GM18867 (cell line): ENCODE measurements around the gene PARP8.
"Not testable (repeated sequence)": the region's sequence is repeated elsewhere in the genome, so short reads cannot be mapped to it uniquely, and the experiment has no call there.

Experiments used
- ATAC-seq: cut with Tn5 transposase; IDR thresholded peaks from one replicate; pipeline ENCODE4 v1.9.1; 2021; ENCODE audit warnings: mild to moderate bottlenecking, moderate library complexity; ENCODE audit not compliant: unreplicated experiment

PARP8 gene, protein sequence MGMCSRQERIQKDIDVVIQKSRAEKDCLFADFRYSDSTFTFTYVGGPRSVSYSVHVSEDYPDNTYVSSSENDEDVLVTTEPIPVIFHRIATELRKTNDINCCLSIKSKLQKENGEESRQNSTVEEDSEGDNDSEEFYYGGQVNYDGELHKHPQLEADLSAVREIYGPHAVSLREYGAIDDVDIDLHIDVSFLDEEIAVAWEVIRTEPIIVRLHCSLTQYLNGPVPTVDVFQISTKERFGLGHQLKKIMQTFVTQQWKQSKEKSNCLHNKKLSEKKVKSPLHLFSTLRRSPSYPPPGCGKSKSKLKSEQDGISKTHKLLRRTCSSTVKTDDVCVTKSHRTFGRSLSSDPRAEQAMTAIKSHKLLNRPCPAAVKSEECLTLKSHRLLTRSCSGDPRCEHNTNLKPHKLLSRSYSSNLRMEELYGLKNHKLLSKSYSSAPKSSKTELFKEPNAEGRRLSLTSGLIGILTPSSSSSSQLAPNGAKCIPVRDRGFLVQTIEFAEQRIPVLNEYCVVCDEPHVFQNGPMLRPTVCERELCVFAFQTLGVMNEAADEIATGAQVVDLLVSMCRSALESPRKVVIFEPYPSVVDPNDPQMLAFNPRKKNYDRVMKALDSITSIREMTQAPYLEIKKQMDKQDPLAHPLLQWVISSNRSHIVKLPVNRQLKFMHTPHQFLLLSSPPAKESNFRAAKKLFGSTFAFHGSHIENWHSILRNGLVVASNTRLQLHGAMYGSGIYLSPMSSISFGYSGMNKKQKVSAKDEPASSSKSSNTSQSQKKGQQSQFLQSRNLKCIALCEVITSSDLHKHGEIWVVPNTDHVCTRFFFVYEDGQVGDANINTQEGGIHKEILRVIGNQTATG

DNA sequence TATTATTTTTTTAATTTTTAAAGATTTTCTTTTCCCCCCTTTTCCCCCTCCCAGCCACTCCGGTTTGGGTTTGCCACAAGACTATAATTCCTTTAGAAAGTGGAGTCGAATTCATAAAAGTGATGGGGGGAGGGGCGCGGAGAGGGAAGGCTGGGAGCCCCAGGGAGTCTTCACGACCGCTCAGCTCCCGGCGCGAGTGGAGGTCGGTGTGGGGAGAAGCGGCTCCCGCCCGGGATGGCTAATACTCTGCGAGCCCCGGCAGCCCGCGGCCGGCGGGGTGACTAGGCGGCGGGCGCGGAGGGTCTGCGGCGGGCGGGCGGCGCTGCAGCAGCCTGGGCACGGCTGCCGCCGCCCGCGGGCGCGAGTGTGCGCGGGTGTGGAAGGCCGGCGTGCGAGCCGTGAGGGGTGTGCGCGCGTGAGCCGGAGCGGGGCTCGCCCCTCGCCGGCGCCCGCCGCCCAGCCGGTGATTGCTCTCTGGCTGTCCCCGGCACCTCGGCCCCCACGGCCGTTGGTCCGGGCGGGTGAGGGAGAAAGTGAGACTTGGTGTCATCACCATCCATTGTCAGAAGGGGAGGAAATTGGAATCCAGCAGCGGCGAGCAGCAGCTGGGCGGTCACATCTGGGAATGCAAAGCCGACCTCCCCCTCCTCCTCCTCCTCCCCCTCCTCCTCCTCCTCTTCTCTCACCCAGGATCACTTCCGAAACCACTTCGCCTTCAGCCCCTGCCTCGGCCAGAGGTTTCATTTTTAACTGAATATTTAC is at the start of gene PARP8:
PARP8 (plus strand) TSS at position 377 of the 762 bp plus-strand sequence. CDS start 459 bp downstream, outside the sequence.
- peak; percentile 58 for ATAC-seq

DNA sequence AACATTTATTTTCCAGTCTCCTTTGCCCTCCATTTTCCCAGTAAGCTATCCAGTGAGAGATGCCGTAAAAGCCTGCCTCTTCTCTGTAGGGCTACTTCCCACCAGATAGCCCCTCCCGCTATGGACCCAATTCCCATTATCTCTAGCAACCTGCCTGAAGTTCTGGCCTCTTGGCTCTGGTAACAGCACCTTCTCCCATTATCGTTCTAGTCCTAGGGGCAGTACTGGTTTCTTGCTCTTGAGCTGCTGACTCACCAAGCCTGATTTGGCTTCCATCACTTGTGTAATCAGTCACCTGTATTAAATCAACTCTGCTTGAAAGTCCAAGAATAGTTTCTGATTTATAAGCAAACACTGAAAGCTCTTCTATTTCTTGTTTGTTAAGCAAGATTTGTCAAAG is 42.8 kb upstream of the PARP8 start:
- ATAC-seq = no peak

DNA sequence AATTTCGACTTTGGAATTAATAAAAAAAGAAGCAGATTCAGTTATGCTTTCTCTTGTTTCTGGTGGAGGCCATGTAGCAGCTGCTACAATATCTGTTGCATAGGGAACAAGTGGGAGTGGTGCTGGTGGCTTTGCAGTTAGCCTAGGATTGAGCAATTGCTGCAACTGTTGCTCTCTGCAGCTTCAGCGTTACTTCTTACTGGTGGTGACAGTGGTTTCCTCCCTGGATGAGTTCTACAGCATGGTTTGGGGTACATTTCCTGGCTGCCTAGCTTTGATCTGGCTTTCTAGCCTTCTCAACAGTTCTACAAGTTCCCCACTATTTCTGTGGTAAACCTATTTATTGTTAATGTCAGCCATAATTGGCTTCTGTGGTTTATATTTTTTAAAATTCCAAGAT is 31.6 kb upstream of the PARP8 start:
- ATAC-seq = not testable (repeated sequence)

DNA sequence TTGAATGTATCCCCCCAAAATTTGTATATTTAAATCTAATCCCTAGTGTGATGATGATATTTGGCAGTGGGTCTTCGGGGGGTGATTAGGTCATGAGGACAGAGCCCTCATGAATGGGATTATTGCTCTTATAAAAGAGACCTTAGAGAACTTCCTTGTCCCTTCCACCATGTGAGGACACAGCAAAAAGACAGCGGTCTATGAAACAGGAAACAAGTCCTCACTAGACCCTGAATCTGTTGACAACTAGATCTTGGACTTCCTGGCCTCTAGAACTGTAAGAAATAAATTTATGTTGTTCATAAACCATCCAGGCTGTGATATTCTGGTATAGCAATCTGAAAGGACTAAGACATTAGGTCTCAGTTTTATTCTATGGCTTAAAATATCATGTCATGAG is 28.9 kb upstream of the PARP8 start:
- ATAC-seq = not testable (repeated sequence)

DNA sequence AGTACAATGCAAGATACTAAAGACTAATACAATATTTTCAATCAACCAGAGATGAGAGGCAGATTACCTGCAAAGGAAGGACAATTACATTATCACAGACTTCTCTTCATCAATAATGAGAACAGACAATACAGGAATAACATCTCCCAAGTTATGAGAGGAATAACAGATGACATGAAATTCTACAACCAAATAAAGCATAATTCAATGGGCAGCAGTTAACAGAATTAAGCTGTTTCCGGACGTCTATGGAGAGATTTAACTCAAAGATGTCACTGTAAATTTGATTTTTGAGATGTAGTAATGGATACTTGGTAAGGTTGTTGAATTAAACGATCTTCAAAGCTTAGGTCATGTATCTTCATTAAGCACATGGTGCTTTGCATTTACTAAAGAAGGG is 19.8 kb upstream of the PARP8 start:
- ATAC-seq = no peak

DNA sequence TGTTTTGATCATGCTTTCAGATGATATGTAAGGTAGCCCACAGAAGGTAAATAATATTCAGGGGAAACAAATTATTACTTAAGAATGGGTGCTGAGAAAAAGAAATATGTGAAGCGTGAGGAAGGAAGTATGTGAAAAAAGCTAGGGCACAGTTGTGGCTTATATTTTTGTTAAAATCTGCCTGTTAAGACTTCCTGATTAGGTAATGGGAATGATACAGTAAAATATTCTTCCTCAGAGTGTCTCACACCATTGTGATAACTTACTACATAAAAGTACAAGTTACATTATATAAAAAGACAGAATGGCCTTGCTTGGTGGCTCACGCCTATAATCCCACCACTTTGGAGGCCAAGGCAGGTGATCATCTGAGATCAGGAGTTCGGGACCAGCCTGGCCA is 18.7 kb upstream of the PARP8 start:
- ATAC-seq = no peak

DNA sequence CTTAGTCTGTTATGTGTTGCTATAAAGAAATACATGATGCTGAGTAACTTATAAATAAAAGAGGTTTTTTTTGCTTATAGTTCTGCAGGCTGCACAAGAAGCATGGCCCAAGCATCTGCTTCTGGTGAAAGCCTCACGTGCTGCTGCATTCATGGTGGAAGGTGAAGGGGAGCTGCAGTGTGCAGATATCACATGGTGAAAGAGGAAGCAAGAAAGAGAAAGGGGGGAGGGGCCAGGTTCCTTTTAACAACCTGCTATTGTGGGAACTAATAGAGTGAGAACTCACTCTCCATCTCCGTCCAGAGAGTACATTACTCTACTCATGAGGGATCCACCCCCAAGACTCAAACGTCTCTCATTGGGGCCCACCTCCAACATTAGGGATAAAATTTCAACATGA is 12.5 kb upstream of the PARP8 start:
- ATAC-seq = peak; percentile 100

DNA sequence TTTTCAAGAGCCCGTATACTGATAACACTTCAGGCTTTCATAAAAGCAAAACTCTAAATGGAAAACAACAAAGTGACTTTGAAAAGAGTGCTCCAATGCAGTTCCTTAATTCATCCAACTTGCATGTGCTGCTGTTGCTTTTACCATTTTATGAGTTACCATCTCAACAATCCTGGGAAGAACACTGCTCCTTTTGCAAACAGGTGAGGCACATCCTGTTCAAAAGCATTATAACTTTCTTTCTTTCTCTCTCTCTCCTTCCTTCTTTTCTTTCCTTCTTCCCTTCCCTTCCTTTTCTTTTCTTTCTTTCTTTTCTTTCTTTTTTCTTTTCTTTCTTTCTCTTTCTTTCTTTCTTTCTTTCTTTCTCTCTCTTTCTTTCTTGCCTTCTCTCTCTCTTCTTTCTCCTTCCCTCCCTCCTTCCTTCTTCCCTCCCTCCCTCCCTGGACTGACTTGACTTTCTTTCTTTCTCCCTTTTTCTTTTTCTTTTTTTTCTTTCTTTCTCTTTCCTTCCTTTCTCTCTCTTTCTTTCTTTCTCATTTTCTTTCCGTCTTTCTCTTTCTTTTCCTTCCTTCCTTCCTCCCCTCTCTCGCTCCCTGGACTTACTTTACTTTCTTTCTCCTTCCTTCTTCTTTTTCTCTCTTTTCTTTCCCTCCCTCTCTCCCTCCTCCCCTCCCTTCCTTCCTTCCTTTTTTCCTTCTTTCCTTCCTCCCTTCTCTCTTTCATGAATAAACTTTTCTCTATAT is 11.2 kb upstream of the PARP8 start:
- ATAC-seq = no peak

DNA sequence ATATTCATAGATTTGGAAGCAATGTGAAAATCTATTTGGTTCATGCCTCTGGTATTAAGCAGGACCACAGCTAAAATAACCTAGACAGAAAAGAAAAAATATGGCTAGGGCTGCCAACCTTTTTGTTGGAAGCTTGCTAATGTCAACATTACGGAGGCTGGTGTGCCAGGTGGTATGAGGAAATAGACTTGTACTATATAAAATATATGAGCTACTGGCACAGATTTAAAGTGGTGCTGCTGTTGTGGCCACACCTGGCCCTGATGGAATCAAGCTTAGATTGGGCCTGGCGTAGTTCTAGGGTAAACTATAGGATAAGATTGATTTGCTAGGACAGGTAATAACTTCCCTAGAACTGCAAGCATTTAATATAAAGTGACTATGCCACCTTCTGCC is 10.6 kb upstream of the PARP8 start:
- ATAC-seq = no peak

DNA sequence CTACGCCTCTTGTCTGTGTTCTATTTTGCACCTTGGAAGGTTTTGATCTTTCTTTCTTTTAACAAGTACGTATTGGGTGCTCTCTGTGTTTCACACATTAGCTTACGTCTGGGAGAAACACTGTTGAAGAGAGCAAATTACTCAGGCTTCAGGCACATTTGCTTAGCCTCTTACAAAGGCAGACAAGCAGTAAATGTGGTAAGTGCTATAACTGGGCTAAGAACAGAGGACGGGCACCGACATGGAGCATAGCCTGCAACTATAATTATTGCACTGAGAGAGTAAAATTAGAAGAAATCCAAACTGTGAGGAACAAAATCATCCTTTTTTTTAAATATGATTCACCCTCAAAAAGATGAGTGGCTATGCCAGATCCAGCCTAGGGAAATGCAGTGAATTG is 9.4 kb upstream of the PARP8 start:
- ATAC-seq = no peak

DNA sequence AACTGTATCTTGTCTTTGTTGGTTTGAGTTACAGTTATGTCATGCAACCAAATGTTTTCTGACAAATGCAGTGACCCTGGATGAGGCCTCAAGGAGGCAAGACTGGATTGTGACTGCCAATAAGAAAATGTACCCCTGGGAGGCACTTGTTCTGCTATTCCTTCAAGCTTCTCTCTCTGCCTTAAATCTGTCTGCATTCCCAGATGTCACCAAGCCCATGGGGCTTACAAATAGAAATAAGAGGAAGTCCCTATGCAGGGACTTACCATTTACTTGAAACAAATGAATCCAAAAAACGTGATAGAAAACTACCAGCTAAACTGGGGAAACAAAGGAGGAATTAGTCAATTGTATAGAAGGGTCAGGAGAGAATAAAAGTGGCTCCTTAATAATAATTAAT is 8.2 kb upstream of the PARP8 start:
- ATAC-seq = no peak

DNA sequence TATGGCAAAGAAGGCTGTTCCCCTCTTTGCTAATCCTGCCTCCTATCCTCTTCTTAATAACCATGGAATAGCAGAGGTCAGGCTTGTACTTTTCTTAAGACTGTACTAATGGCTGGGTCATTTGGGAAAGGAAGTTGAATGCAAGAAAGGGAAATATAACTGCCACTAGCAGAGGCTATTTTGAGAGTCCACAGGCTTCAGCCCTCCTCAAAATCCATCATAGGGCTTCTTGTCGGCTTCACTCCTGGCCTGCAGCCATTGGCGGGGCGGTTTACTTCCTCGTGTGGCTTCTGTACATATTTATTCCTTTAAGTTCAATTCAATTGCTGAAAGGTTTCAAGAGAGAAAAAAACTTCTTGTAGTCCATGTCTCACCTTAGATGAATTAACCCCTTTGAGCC is 2.8 kb upstream of the PARP8 start:
- no peak for ATAC-seq

DNA sequence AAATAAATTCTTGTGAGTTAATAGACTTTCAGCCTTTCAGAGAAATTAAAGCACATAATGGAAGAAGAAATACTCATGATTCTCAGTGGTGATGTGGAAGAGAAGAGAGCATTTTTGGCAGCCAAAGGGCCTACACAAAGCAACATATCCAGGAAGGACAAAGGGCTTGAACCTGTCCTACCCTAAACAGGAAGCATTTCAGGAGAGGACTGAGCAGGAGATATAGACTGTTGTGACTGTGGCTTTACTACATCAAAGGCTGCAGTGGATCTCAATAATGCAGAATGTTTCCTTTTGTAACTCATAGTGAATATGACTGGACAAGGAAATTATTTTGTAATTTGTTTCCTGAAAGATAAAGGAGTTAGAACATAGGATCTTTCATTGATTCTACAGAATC is 1.3 kb upstream of the PARP8 start:
- ATAC-seq = no peak

DNA sequence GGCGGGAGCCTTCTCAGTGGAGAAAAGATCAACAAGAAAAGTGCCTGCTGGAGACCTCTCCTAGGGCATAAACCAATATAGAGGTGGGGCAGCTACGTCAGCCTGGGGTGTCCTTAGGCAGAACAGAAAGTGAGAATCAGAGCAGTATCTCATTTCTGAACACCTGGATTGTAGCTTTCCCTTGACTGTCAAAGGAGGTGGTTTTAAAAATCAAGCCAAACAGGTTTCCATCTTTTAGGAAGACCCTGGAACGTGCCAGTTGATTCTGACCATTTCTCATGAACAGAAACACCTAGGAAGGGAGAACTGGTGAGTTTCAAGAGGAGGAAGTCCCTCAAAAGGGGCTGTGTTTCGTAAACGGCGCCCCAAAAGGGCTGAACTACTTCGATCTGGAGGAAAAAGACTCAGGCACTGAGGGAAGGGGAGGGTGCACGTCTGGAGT is 655 bp upstream of the PARP8 start:
- ATAC-seq = not testable (repeated sequence)

DNA sequence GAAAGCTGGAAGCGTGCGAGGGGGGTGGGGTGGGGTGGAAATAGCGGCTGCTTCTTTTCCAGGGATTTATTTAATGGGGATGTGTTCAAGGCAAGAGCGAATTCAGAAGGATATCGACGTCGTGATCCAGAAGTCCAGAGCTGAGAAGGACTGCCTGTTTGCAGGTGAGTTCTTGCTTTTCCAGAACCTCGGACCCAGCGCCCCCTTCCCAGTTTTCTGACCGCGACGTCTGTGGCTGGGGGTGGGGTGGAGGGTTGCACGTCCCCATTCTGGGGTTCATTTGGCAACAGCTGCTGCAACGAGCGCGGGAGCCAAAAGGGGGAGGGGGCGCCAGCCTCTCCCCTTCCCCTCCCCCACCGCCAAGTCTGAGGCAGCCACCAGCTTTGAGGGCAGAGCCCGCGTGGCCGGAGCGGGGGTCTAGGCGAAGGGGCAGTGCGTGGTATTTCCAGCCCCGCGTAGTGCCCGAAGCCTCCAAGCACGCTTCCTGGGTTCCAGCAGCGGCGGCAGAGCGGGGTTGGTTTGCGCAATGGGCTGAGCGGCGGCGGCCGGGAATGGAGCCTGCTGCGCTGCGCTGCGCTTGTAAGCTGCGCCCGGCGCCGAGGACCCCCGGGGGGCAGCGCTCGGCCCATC is 701 bp downstream of the PARP8 start:
- ATAC-seq = peak; percentile 36

DNA sequence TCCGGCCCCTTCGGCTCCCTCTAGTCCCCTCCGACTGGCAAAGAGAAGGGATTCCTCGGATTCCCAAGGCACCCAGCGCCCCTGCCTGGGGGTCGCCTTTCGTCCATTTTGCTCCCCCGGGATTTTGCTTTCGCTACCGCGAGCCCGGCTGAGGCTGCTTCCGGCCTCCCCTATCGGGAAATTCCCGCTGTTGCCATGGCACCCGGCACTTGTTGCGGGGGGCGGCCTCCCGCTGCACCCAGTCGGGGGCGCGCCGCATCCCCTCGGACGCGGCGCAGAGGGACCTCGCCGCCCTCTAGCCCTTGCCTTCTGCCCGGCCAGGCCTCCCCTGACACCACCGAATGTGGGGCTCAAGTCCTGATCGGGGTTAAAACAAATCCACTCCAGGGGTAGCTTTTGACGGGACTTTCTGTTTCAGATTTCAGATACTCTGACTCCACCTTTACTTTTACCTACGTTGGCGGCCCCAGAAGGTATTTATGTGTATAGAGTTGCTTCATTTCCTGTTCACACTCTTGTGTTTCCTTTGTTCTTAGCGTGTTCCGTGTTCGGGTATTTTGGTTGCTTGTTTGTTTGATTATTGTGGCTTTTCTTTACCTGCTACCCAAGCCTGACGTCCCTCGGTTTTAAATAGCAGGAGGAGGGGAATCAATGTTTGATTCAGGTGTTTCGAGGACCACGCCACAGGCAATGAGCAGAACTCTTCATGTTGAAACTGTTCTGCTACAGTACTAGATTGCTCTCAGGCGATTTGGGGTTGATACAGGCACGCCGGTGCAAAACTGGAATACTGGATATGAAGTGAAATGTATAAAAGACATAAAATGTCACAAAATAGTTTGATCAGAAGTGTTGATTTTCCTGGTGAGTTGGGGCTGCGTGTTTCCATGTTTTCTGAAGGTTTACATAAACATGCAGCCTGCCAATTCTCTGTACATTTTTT is 1.5 kb downstream of the PARP8 start:
- peak; percentile 81 for ATAC-seq

DNA sequence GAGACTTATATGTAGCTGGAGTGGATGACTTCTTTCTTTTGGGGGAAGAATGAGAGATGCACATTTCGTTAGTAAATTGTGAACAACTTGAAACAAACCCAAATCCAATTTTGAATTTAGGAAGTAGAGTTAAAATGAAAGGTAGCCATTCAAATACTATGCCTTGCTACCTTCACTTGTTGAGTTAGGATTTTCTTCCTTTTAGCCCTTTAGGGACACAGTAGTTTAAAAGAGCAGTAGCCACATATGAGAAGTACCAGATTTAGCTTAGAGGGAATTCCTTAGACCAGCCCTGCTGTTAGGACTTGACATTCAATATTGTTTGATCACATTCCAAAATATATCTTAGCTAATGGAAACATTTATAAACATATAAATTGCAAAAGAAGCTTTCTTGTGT is 2.2 kb downstream of the PARP8 start:
- not testable (repeated sequence) for ATAC-seq

DNA sequence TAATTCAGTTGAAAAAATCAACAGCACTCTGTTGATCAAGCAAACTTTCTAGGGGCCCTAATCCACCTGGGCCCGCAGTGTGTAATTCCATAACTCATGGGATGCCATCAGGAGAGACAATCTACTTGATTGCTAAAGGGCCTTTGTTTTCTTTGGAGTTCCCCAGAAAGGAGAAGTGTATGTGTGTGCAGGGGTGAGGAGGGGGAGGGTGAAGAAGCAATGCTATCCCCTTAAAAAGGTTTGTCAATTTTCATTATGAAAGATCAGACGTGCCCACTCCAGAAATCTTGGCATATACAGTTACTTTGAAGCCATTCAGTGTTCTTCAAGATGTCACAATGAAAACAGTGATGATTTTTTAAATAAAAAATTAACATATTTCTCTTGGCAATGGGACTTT is 6.2 kb downstream of the PARP8 start:
- no peak for ATAC-seq

DNA sequence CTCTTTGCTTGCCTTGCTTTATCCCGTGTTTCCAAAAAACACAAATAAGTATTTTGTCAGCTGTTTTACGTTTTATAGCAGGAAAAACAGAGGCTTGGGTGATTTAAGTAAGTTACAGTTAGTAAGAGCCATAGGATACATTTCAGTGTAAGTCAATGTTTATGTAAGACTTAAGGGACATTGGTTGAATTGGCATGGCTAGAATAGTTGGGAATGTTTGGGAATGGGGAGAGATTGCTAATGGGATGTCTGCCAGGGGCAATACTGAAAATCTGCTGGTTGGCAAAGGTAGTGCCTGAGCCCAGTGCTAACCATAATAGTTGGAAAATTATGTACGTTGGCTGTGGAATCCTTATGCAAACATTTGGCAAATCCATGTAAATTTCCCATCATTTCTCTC is 7.0 kb downstream of the PARP8 start:
- not testable (repeated sequence) for ATAC-seq
